ENCODE measurements around the gene SART1. TPM values are rescaled to one million over a fixed set of nuclear protein-coding genes. Genes with fewer than 3 reads are reported as not detected.
"Not testable (repeated sequence)": the region's sequence is repeated elsewhere in the genome, so short reads cannot be mapped to it uniquely, and the experiment has no call there.

SART1 gene
- total RNA-seq, 2 donors from 2014 or later, result 20.7 to 42.5 TPM

DNA sequence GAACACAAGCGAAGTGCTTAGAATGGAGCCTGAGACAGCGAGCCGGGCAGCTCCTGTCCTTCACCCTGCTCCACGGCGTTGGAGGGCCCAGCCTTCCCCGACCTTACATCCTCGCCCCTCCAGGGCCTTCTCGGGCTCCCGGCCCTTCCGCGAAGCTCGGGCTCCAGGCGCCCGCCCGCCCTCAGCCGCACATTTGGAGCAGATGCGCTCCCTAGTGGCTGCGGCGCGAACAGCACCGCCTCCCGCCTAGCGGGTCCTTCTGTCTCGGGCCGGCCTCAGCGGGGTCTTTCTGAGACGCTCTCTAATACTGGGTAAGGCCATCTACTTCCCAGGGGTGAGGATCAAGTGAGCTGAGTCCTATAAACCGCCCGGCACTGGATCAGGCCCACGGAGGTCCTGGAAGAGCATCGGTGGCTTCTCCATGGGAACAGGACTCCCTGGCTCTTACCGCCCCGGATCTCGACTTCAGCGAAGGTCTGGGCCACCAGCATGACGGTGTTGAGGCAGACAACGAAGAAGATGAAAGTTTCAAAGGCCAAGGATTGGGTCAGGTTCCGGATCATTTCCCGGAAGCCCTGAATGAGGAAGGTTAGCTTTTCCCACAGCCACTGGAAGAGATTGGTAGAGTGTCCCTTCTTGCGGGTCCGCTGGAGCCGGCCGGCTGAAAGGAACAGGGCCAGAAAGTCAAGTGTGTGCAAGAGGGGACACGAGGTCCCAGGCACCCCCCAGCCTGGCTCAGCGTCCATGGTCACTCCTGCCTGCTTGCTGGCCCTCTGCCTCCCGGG lies 61.1 kb downstream of the SART1 start:
- H3K9me3 ChIP-seq, result no peaks in the 10 kb centered on the region
- peak overlapping the region in 1 of 2 donors; percentile 17 for H3K4me3 ChIP-seq
- peak; percentile 68 for DNase-seq (ENCODE audit: low spot score)
- H3K36me3 ChIP-seq, result no peaks in the 10 kb centered on the region
- H3K27ac ChIP-seq, result no peak overlapping the region
- H3K4me1 ChIP-seq, result peaks cover 0 to 16% of the 10 kb centered on the region in 2 donors
- TF ChIP-seq, protein P1, sequence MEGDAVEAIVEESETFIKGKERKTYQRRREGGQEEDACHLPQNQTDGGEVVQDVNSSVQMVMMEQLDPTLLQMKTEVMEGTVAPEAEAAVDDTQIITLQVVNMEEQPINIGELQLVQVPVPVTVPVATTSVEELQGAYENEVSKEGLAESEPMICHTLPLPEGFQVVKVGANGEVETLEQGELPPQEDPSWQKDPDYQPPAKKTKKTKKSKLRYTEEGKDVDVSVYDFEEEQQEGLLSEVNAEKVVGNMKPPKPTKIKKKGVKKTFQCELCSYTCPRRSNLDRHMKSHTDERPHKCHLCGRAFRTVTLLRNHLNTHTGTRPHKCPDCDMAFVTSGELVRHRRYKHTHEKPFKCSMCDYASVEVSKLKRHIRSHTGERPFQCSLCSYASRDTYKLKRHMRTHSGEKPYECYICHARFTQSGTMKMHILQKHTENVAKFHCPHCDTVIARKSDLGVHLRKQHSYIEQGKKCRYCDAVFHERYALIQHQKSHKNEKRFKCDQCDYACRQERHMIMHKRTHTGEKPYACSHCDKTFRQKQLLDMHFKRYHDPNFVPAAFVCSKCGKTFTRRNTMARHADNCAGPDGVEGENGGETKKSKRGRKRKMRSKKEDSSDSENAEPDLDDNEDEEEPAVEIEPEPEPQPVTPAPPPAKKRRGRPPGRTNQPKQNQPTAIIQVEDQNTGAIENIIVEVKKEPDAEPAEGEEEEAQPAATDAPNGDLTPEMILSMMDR (IDR thresholded peaks at IDR 0.05), result peak; percentile 93 to 97
- H3K27me3 ChIP-seq, result no peaks in the 10 kb centered on the region

- not testable (repeated sequence) for H3K27ac ChIP-seq; H3K27me3 ChIP-seq; H3K4me3 ChIP-seq; H3K36me3 ChIP-seq; H3K9me3 ChIP-seq; DNase-seq (ENCODE audit: low spot score)
- H3K4me1 ChIP-seq, result peaks cover 0 to 16% of the 10 kb centered on the region in 2 donors
Observed at GRCh38 chr11:66023186-66023440, 61.6 kb downstream of the SART1 start.

GRCh38 chr11:66026017-66026529 lies 64.5 kb downstream of the SART1 start, which contains the start of gene CATSPER1:
CATSPER1 (minus strand) TSS chr11:66026479; CDS start chr11:66026379, 100 bp downstream.
- no peaks in the 10 kb centered on the region for H3K9me3 ChIP-seq
- peaks cover 0 to 13% of the 10 kb centered on the region in 2 donors for H3K4me1 ChIP-seq
- no peak within 1 kb of the TSS for H3K27ac ChIP-seq
- TF ChIP-seq, protein P1 (IDR thresholded peaks at IDR 0.05), result no peak
- no peak within 1 kb of the TSS for H3K4me3 ChIP-seq
- no peak for DNase-seq (ENCODE audit: low spot score)
- H3K27me3 ChIP-seq, result no peaks in the 10 kb centered on the region
- no peaks in the 10 kb centered on the region for H3K36me3 ChIP-seq

Other genes starting within 250 kb of the SART1 start
- gene KAT5, start 249.5 kb upstream of the SART1 start, total RNA-seq, result 10 to 100 TPM; 29.7 to 50.1 TPM
- 100 to 1,000 TPM; 105 to 194 TPM for gene RNASEH2C, start 240.9 kb upstream of the SART1 start, total RNA-seq
- gene AP5B1, start 180.8 kb upstream of the SART1 start, total RNA-seq, result 10 to 100 TPM in 1 of 2 donors, 1 to 10 TPM in 1; 9.5 to 14.3 TPM
- gene OVOL1, start 174.7 kb upstream of the SART1 start, total RNA-seq, result not detected
- under 1 TPM; 0.20 to 0.37 TPM for gene SNX32, start 127.8 kb upstream of the SART1 start, total RNA-seq
- 100 to 1,000 TPM; 365 to 493 TPM for gene CFL1, start 103.6 kb upstream of the SART1 start, total RNA-seq
- gene MUS81, start 101.3 kb upstream of the SART1 start, total RNA-seq, result 10 to 100 TPM; 23.4 to 26.3 TPM
- gene EFEMP2, start 88.9 kb upstream of the SART1 start, total RNA-seq, result 100 to 1,000 TPM; 117 to 156 TPM
- gene CTSW, start 81.9 kb upstream of the SART1 start, total RNA-seq, result 1 to 10 TPM in 1 of 2 donors, under 1 TPM in 1; 0.39 to 1.1 TPM
- 10 to 100 TPM; 50.9 to 82.8 TPM for gene FIBP, start 73.3 kb upstream of the SART1 start, total RNA-seq
- 100 to 1,000 TPM; 115 to 172 TPM for gene CCDC85B, start 71.1 kb upstream of the SART1 start, total RNA-seq
- gene FOSL1, start 61.3 kb upstream of the SART1 start, total RNA-seq, result 1 to 10 TPM; 4.9 to 6.8 TPM
- gene C11orf68, start 42.7 kb upstream of the SART1 start, total RNA-seq, result 10 to 100 TPM; 13.9 to 23.5 TPM
- gene DRAP1, start 42.3 kb upstream of the SART1 start, total RNA-seq, result 10 to 100 TPM; 72.1 to 83.1 TPM
- not detected for gene TSGA10IP, start 16.3 kb upstream of the SART1 start, total RNA-seq
- gene EIF1AD, start 40.4 kb downstream of the SART1 start, total RNA-seq, result 10 to 100 TPM; 17.6 to 25.0 TPM
- gene BANF1, start 40.8 kb downstream of the SART1 start, total RNA-seq, result 10 to 100 TPM; 66.6 to 85.5 TPM
- 1 to 10 TPM; 2.6 to 6.3 TPM for gene CST6, start 50.3 kb downstream of the SART1 start, total RNA-seq
- gene CATSPER1, start 64.7 kb downstream of the SART1 start, total RNA-seq, result not detected
- gene GAL3ST3, start 87.4 kb downstream of the SART1 start, total RNA-seq, result 10 to 100 TPM; 22.7 to 29.0 TPM
- 100 to 1,000 TPM in 1 of 2 donors, 10 to 100 TPM in 1; 62.5 to 111 TPM for gene SF3B2, start 90.6 kb downstream of the SART1 start, total RNA-seq
- gene PACS1, start 108.5 kb downstream of the SART1 start, total RNA-seq, result 10 to 100 TPM; 47.7 to 88.9 TPM